Measurements from ENCODE around the gene NDUFB5.
"Not testable (repeated sequence)": the region's sequence is repeated elsewhere in the genome, so short reads cannot be mapped to it uniquely, and the experiment has no call there.

NDUFB5 gene

DNA sequence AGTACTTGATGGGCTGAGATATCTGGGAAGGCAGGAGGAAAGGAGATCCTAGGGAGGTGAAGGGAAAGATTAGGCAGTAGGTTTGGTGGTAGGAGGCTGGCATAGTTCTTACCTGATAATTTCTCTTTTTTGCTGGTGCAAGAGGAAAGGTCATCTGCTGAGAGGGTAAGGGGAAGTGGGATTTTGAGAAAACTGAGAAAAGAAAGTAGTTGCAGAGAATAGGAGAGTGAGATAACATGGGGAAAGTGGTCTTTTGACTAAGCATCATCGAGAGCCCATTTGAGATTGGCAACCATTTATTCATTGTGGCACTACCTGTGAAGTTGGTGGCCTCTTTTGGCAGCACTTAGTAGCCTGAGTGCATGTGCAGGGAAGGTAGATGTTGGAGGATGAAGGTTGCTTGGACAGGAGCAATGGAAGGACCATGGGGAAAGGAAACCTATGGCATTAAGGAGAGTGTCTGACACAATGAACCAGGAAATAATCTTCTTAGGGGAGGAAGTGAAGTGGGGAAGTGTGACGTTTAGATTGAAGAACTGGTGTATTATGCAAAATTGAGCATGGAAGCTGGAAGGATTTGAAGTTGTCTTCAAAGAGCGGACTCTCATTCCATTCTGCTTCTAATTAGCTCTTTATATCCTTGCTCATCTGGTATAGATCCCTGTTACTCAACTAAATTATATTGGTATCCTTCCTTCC lies 26.3 kb downstream of the NDUFB5 start:
- DNase-seq (ENCODE audit: extremely low read depth, low read depth): no peak
- TF ChIP-seq, protein P1, sequence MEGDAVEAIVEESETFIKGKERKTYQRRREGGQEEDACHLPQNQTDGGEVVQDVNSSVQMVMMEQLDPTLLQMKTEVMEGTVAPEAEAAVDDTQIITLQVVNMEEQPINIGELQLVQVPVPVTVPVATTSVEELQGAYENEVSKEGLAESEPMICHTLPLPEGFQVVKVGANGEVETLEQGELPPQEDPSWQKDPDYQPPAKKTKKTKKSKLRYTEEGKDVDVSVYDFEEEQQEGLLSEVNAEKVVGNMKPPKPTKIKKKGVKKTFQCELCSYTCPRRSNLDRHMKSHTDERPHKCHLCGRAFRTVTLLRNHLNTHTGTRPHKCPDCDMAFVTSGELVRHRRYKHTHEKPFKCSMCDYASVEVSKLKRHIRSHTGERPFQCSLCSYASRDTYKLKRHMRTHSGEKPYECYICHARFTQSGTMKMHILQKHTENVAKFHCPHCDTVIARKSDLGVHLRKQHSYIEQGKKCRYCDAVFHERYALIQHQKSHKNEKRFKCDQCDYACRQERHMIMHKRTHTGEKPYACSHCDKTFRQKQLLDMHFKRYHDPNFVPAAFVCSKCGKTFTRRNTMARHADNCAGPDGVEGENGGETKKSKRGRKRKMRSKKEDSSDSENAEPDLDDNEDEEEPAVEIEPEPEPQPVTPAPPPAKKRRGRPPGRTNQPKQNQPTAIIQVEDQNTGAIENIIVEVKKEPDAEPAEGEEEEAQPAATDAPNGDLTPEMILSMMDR (IDR thresholded peaks at IDR 0.05; ENCODE audit: low read depth, low read length): no peak

DNA sequence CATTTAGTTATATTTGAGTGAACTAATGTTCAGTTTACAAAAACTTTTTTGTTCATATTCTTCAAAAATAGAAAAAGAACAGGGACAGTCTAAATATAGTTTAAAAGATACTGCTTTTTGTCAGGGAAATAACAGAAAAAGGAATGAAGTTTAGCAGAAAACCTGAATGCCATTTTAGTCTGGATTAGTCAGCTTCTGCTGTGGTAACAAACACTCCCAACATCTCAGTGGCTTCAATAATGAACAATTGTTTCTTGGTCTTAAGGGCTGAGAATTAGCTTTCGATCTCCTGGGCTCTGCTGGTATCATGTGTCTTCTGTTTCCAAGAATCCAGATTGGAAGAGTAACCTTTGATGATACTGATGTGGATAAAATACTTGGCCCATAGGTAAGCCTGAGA lies 35.9 kb downstream of the NDUFB5 start:
- no peak for DNase-seq (ENCODE audit: extremely low read depth, low read depth)
- TF ChIP-seq, protein P1 (IDR thresholded peaks at IDR 0.05; ENCODE audit: low read depth, low read length): no peak

DNA sequence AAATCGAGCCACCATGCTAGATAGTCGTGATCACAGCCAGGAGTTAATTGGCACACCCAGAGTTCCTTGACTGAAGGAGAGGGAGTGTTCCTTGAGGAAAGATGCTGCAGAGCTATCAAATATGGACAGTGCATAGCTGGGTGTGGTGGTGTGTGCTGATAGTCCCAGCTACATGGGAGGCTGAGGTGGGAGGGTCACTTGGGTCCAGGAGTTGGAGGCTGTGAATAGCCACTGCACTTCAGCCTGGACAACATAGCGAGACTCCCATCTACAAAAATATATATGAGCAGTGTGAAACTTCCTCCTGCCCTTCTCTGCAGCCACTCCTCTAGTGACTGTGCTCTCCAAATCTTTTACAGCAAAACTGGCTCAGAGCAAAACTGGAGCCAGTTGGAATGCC lies 38.3 kb downstream of the NDUFB5 start:
- TF ChIP-seq, protein P1 (IDR thresholded peaks at IDR 0.05; ENCODE audit: low read depth, low read length): no peak
- no peak for DNase-seq (ENCODE audit: extremely low read depth, low read depth)

DNA sequence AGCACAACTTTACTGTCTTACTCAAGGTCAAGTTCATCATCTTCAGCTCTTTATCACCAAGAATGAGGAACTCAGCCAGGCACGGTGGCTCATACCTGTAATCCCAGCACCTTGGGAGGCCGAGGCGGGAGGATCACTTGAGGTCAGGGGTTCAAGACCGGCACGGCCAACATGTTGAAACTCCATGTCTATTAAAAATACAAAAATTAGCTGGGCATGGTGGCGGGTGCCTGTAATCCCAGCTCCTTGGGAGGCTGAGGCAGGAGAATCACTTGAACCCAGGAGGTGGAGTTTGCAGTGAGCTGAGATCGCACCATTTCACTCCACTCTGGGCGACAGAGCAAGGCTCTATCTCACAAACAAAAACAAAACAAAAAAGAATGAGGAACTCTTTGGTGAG lies 39.2 kb downstream of the NDUFB5 start:
- DNase-seq (ENCODE audit: extremely low read depth, low read depth): not testable (repeated sequence)

DNA sequence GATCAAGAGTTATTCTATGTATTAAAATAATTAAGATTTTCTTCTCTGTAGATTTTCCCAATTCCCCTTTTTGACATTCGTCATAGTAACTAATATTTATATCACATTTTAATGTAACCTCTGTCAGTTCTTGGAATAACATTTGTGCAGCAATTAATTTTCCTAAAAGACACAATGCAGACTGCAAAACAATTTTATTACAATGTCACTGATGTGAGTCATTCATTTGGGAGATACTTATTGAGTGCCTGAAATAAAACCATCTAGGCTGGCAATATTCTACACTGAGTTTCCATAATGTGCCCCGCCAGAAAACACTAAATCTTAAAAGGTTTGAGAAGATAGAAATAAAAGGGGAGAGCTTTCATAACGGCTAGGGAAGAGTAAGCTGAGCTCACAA lies 41.6 kb downstream of the NDUFB5 start:
- no peak for DNase-seq (ENCODE audit: extremely low read depth, low read depth)

DNA sequence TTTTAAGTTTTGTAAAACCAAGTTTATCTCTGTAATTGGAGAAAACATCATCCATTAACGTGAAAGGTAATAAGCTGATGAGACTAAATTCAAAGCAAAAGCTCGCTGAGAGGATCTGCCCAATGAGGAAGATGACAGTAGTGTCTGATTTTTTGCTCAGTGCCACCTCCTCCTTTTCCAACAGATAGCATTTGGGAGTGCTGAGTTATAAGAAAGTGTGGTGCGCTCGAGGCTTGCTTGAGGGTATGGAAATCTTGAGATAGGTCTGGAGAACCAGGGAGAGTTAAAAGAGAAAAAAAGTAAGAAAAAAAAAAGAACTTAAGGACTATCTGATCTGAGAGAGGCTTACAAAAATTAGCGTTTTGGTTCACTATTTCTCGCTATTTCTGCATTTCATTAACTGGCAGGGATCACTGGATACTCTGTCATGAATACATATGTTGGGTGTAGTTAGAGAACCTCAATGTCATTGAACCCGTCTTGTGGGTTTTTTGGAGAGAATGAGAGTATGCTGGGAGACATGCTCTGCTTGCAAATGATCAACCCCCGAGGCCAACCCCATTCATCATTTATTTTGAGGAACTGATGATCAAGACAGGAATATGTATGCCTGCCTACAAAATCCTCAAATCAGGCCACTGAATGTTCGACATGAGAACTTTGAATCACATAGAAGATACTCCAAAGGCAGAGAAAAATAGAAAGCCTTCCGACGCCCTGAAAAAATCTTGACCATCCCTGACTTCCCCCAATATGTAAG lies 47.3 kb downstream of the NDUFB5 start:
- no peak for DNase-seq (ENCODE audit: extremely low read depth, low read depth)
- TF ChIP-seq, protein P1 (IDR thresholded peaks at IDR 0.05; ENCODE audit: low read depth, low read length): no peak

More for the DNA sequence above, 41.6 kb downstream of the NDUFB5 start:
- TF ChIP-seq, protein P1 (IDR thresholded peaks at IDR 0.05; ENCODE audit: low read depth, low read length): no peak

DNA sequence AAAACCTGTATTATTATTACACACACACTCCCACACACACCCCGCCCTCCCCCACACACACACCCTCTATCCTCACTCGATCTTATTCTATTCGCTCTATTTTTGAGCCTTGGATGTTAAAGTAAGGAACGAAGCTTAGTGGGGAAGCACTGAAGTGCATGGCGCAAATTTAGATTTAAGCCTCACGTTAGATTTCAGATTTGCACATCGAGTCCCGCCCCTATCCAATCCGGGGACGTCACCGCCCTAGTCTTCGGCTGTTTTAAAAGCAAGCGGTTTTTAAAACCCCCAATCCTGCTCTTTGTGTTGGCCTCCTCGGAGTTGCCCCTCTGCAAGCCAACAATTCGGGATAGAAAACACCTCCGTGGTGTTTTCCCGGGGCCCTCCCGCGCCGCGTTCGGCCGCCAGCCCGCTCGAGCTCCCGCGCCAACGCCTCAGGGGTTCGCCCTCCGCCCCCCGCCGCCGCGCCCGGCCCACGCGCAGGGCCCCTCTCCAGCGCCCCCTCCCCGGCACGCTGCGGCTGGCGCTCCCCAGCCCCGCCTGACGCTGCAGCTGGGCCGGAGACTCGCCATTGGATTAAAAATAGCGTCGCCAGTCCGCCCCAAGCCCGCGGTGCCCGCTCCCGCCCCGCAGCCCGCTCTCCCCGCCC lies 48.0 kb downstream of the NDUFB5 start, which contains the start of gene USP13:
Gene USP13, plus strand, starts transcription at position 594 of the 649 bp plus-strand sequence. CDS start 186 bp downstream, outside the sequence.
- no peak for DNase-seq (ENCODE audit: extremely low read depth, low read depth)
- TF ChIP-seq, protein P1 (IDR thresholded peaks at IDR 0.05; ENCODE audit: low read depth, low read length): no peak; the same call in 1 of the 2 replicates
